Ureter (tissue), 1 donor: Measurements from ENCODE around the gene MOBP. TPM values are rescaled to one million over a fixed set of nuclear protein-coding genes. Genes with fewer than 3 reads are reported as not detected.
"Not testable (repeated sequence)": the region's sequence is repeated elsewhere in the genome, so short reads cannot be mapped to it uniquely, and the experiment has no call there.

Experiments
- DNase-seq: peaks from one replicate; pipeline ENCODE4 v3.0.0-alpha.2; 2020; ENCODE audit warnings: low spot score
- total RNA-seq: library from RNA; stranded (reverse); gene quantifications from one replicate; pipeline ENCODE4 v1.2.4, GENCODE V29; 2023
- donor health status: DM: yes; HTN: yes; CAD: no.

Gene MOBP
- total RNA-seq: not detected

- DNase-seq: no peak
Measured at GRCh38 chr3:39467394-39468107, at the start of gene MOBP. MOBP (plus strand) TSS chr3:39467680; CDS start chr3:39502070, 34,390 bp downstream.

- not testable (repeated sequence) for DNase-seq
Measured at GRCh38 chr3:39418556-39419225, 48.8 kb upstream of the MOBP start.

- DNase-seq: no peak
Measured at GRCh38 chr3:39419742-39420315, 47.7 kb upstream of the MOBP start.

- DNase-seq: no peak
Measured at GRCh38 chr3:39420543-39420942, 46.9 kb upstream of the MOBP start.

GRCh38 chr3:39423436-39423970 lies 44.0 kb upstream of the MOBP start:
- no peak for DNase-seq

GRCh38 chr3:39426312-39426711 lies 41.2 kb upstream of the MOBP start:
- no peak for DNase-seq

GRCh38 chr3:39427506-39427905 lies 40.0 kb upstream of the MOBP start:
- no peak for DNase-seq

GRCh38 chr3:39428745-39429201 lies 38.7 kb upstream of the MOBP start:
- no peak for DNase-seq

GRCh38 chr3:39429466-39429865 lies 38.0 kb upstream of the MOBP start:
- DNase-seq: no peak

GRCh38 chr3:39432342-39432741 lies 35.1 kb upstream of the MOBP start:
- no peak for DNase-seq

- DNase-seq: no peak
Measured at GRCh38 chr3:39433642-39434041, 33.8 kb upstream of the MOBP start.

- no peak for DNase-seq
Measured at GRCh38 chr3:39434574-39434973, 32.9 kb upstream of the MOBP start.

GRCh38 chr3:39435006-39435748 lies 32.3 kb upstream of the MOBP start:
- DNase-seq: no peak

- no peak for DNase-seq
Measured at GRCh38 chr3:39438880-39439279, 28.6 kb upstream of the MOBP start.

GRCh38 chr3:39440316-39440715 lies 27.2 kb upstream of the MOBP start:
- DNase-seq: no peak

- no peak for DNase-seq
Measured at GRCh38 chr3:39443530-39443929, 23.9 kb upstream of the MOBP start.

GRCh38 chr3:39445927-39446326 lies 21.6 kb upstream of the MOBP start:
- DNase-seq: no peak

- DNase-seq: no peak
Measured at GRCh38 chr3:39446444-39446843, 21.0 kb upstream of the MOBP start.

- peak; percentile 74 for DNase-seq
Measured at GRCh38 chr3:39447637-39448483, 19.6 kb upstream of the MOBP start.

GRCh38 chr3:39448506-39449233 lies 18.8 kb upstream of the MOBP start:
- no peak for DNase-seq
